B cell (primary cell): ENCODE measurements around the gene SLC6A16. TPM values are rescaled to one million over a fixed set of nuclear protein-coding genes. Genes with fewer than 3 reads are reported as not detected.

Experiments
- ATAC-seq: fragments of 200-7000 bp; cut with Tn5 transposase; one replicate; pipeline ENCODE4 v1.10.0; 2021; ENCODE audit warnings: low read depth, mild to moderate bottlenecking, moderate number of reproducible peaks, moderate library complexity
- CTCF ChIA-PET: fragments of 350-600 bp; sonication (Branson Sonifier 250); formaldehyde crosslinking; loops from one replicate; lab custom pipeline; 2021; ENCODE audit warnings: antibody characterized with exemption, inconsistent platforms; lab: Charles Lee
- POLR2A ChIA-PET: fragments of 350-600 bp; sonication (Branson Sonifier 250); formaldehyde crosslinking; loops from one replicate; lab custom pipeline; 2021; ENCODE audit warnings: antibody characterized with exemption; lab: Charles Lee
- DNase-seq: peaks from one replicate; pipeline ENCODE4 v3.0.0; 2013
- H2AFZ ChIP-seq: 2 replicates; pipeline ENCODE4 v1.6.1; 2012; ENCODE audit warnings: mild to moderate bottlenecking, low read depth, low read length; ENCODE audit not compliant: insufficient read depth, poor library complexity, severe bottlenecking
- H3K27ac ChIP-seq, 2 donors: 1 replicate in 1 of 2; 2 replicates in 1 of 2; pipeline ENCODE4 v1.5.1; 2012 to 2013; ENCODE audit warnings: low read length in 2 of 2, mild to moderate bottlenecking in 2 of 2, moderate library complexity in 1 of 2
- H3K27me3 ChIP-seq, 4 experiments: fragments of 200-600 bp in 1 of 4; sonication (generic) in 1 of 4; replicated peaks in 1 of 4; 1 replicate in 2 of 4; 2 replicates in 2 of 4; pipeline versions ENCODE4 v1.6.1 to v1.7.0; 2013 to 2016; ENCODE audit warnings: low read length in 3 of 4, mild to moderate bottlenecking in 2 of 4, mixed read lengths in 1 of 4, moderate library complexity in 1 of 4; ENCODE audit not compliant: insufficient read depth in 4 of 4, control insufficient read depth in 3 of 4; ENCODE audit errors: control extremely low read depth in 1 of 4
- H3K36me3 ChIP-seq, 2 experiments: replicated peaks in 1 of 2; 1 replicate in 1 of 2; 2 replicates in 1 of 2; pipeline versions ENCODE4 v1.6.1 to v1.7.1; 2013; ENCODE audit warnings: low read length in 1 of 2; ENCODE audit not compliant: insufficient read depth in 2 of 2, control insufficient read depth in 1 of 2; ENCODE audit errors: control extremely low read depth in 1 of 2, extremely low read depth in 1 of 2
- H3K4me1 ChIP-seq, 2 donors: fragments of 200-600 bp in 1 of 2; sonication (generic) in 1 of 2; 1 replicate in 1 of 2; 2 replicates in 1 of 2; pipeline versions ENCODE4 v1.5.1 to v1.6.1; 2013 to 2017; ENCODE audit warnings: low read length in 2 of 2; ENCODE audit not compliant: control insufficient read depth in 2 of 2, insufficient read depth in 2 of 2
- H3K4me2 ChIP-seq: replicated peaks from 2 replicates; pipeline ENCODE3; 2012; ENCODE audit warnings: mild to moderate bottlenecking, low read depth, low read length; ENCODE audit not compliant: poor library complexity, severe bottlenecking
- H3K4me3 ChIP-seq, 5 experiments: fragments of 200-600 bp in 1 of 5; sonication (generic) in 1 of 5; 1 replicate in 3 of 5; 2 replicates in 2 of 5; pipeline versions ENCODE4 v1.5.1 to v1.7.0; 2011 to 2016; ENCODE audit warnings: low read length in 4 of 5, mild to moderate bottlenecking in 4 of 5, low read depth in 2 of 5, control low read depth in 1 of 5, moderate library complexity in 1 of 5; ENCODE audit not compliant: insufficient read depth in 1 of 5; ENCODE audit errors: control extremely low read depth in 1 of 5, extremely low read depth in 1 of 5
- H3K79me2 ChIP-seq: fragments of 200-600 bp; sonication (generic); one replicate; pipeline ENCODE4 v1.6.0; 2016; ENCODE audit warnings: low read length; ENCODE audit not compliant: control insufficient read depth, insufficient read depth
- H3K9ac ChIP-seq: fragments of 200-600 bp; sonication (generic); 2 replicates; pipeline ENCODE4 v1.6.1; 2017; ENCODE audit warnings: mild to moderate bottlenecking, low read length, moderate library complexity
- H3K9me3 ChIP-seq, 3 donors: one replicate each; pipeline versions ENCODE4 v1.6.1 to v1.7.1; 2013; ENCODE audit warnings: low read length in 2 of 3; ENCODE audit not compliant: control insufficient read depth in 2 of 3, insufficient read depth in 1 of 3; ENCODE audit errors: control extremely low read depth in 1 of 3
- H4K20me1 ChIP-seq: 2 replicates; pipeline ENCODE4 v1.6.0; 2012; ENCODE audit warnings: mild to moderate bottlenecking, low read length; ENCODE audit not compliant: insufficient read depth, control insufficient read depth, poor library complexity, severe bottlenecking
- H3K27ac Mint-ChIP-seq: one replicate; pipeline ENCODE4 v1.8.0; 2021; ENCODE audit warnings: mixed read lengths
- H3K27me3 Mint-ChIP-seq: one replicate; pipeline ENCODE4 v1.8.0; 2021; ENCODE audit warnings: mixed read lengths
- H3K4me1 Mint-ChIP-seq: one replicate; pipeline ENCODE4 v1.8.0; 2021; ENCODE audit warnings: mixed read lengths
- H3K4me3 Mint-ChIP-seq: one replicate; pipeline ENCODE4 v1.8.0; 2021; ENCODE audit warnings: mixed read lengths
- H3K9me3 Mint-ChIP-seq: one replicate; pipeline ENCODE4 v1.8.0; 2022; ENCODE audit warnings: mixed read lengths; ENCODE audit not compliant: insufficient read depth
- CTCF ChIP-seq: fragments of 200-600 bp; IDR thresholded peaks from one replicate; pipeline ENCODE4 v1.8.0; 2022; ENCODE audit warnings: antibody characterized with exemption, mild to moderate bottlenecking
- EZH2 ChIP-seq: IDR thresholded peaks from 2 replicates; pipeline ENCODE4 v1.6.1; 2012; ENCODE audit warnings: borderline replicate concordance, low read depth, mild to moderate bottlenecking, moderate library complexity, low read length; ENCODE audit not compliant: insufficient read depth, poor library complexity, severe bottlenecking
- WGBS: methylation state at CpG from one replicate; pipeline ENCODE4 v1.1.5; 2013; ENCODE audit warnings: missing lambda C conversion rate; ENCODE audit not compliant: insufficient coverage; 5-methylcytosine and 5-hydroxymethylcytosine counted together
- intact Hi-C: fragments of 100-400 bp; cut with micrococcal nuclease; formaldehyde crosslinking; loops from one replicate; pipeline ENCODE4 v1.10.0; 2022
- polyA plus RNA-seq: library from polyadenylated mRNA; depleted of rRNA; stranded (reverse); fragments of >200 nt; gene quantifications from 2 replicates; pipeline ENCODE4 v1.2.3, GENCODE V29; 2012
- total RNA-seq, 2 donors: library from RNA; stranded (reverse); fragments of 120-200 nt in 1 of 2; gene quantifications; 1 replicate in 1 of 2; 2 replicates in 1 of 2; pipeline versions ENCODE4 v1.2.3 to v1.2.4, GENCODE V29; 2013 to 2022

Gene SLC6A16
- total and polyA plus RNA-seq, 2 donors (not counting 1 experiment from before 2014, with no cell fraction given), result 22.3 to 68.4 TPM

GRCh38 chr19:49359851-49360820 is 35.1 kb upstream of the SLC6A16 start:
- peak overlapping the region; percentile 77 for H3K27ac Mint-ChIP-seq
- Histone ChIP-seq H3K27me3 (peaks cover 0 to 10% (median 3%) of the 10 kb centered on the region in 4 experiments), H3K79me2 (no peaks in the 10 kb centered on the region), H3K9me3 (peaks cover 0 to 8% (median 4%) of the 10 kb centered on the region in 3 donors), H3K27ac (peak overlapping the region; percentile 57 to 70), H2AFZ (peak overlapping the region; percentile 77), H3K4me1 (peaks cover 72 to 80% of the 10 kb centered on the region in 2 donors), H3K9ac (peak overlapping the region; percentile 7), H4K20me1 (no peaks in the 10 kb centered on the region), H3K4me2 (peak overlapping the region; percentile 98), H3K4me3 (peak overlapping the region in 1 of 5 experiments; percentile 18), H3K36me3 (no peaks in the 10 kb centered on the region)
- no peak for ATAC-seq
- POLR2A ChIA-PET, result interaction anchor here (0.6 to 1.9 kb wide), 9 partner anchors 11 to 969 kb away, joined by 3 to 18 read pairs (median 5); no protein-coding TSS in a partner anchor
- peak overlapping the region; percentile 61 for H3K4me3 Mint-ChIP-seq
- peaks cover 62% of the 10 kb centered on the region for H3K4me1 Mint-ChIP-seq
- TF ChIP-seq EZH2 (no peak), CTCF (no peak)
- H3K9me3 Mint-ChIP-seq, result no peaks in the 10 kb centered on the region
- intact Hi-C loops, result loop anchor here (5.0 kb wide), 1 partner anchor 33 kb away; the partner anchor contains the start of gene SLC6A16
- WGBS, result 59% methylated on average over 13 of the region's 17 CpGs
- no peaks in the 10 kb centered on the region for H3K27me3 Mint-ChIP-seq
- DNase-seq, result peak; percentile 62
- CTCF ChIA-PET, result interaction anchor here (0.7 to 1.6 kb wide), 8 partner anchors 15 to 213 kb away, joined by 3 to 5 read pairs (median 3); no protein-coding TSS in a partner anchor
